Thyroid gland (tissue), 4 donors: ENCODE measurements around the gene ARX. TPM values are rescaled to one million over a fixed set of nuclear protein-coding genes. Genes with fewer than 3 reads are reported as not detected.

Source experiments
- DNase-seq, 2 donors: peaks; one replicate each; pipeline ENCODE4 v3.0.0-alpha.2; 2019
- H3K27ac ChIP-seq, 3 donors: fragments of 200-600 bp; sonication (generic); 1 replicate in 2 of 3; 2 replicates in 1 of 3; pipeline ENCODE4 v1.5.1; 2016 to 2019; ENCODE audit warnings: mild to moderate bottlenecking in 1 of 3, moderate library complexity in 1 of 3
- H3K27me3 ChIP-seq: fragments of 200-600 bp; sonication (generic); one replicate; pipeline ENCODE4 v1.5.1; 2019
- H3K36me3 ChIP-seq, 2 donors: fragments of 200-600 bp; sonication (generic); one replicate each; pipeline ENCODE4 v1.5.1; 2016 to 2019
- H3K4me1 ChIP-seq, 2 donors: fragments of 200-600 bp; sonication (generic); one replicate each; pipeline ENCODE4 v1.5.1; 2017 to 2019
- H3K4me3 ChIP-seq, 3 donors: fragments of 200-600 bp; sonication (generic); replicated peaks in 1 of 3; 1 replicate in 2 of 3; 2 replicates in 1 of 3; pipeline ENCODE4 v1.5.1; 2016; ENCODE audit warnings: mild to moderate bottlenecking in 1 of 3
- H3K9me3 ChIP-seq: fragments of 200-600 bp; sonication (generic); one replicate; pipeline ENCODE4 v1.5.1; 2017
- CTCF ChIP-seq, 6 experiments: fragments of 200-600 bp in 3 of 6; fragments of 450-650 bp in 3 of 6; sonication (generic) in 3 of 6; IDR thresholded peaks; one replicate each; pipeline ENCODE4 v1.5.1; 2016 to 2019; ENCODE audit warnings: antibody characterized with exemption in 6 of 6, mild to moderate bottlenecking in 2 of 6, inconsistent platforms in 1 of 6, moderate library complexity in 1 of 6
- POLR2A ChIP-seq, 2 donors: fragments of 450-650 bp; IDR thresholded peaks; one replicate each; pipeline ENCODE4 v1.6.1; 2017; ENCODE audit warnings: antibody characterized with exemption in 2 of 2, mild to moderate bottlenecking in 2 of 2, moderate library complexity in 1 of 2
- WGBS, 2 donors: methylation state at CpG; one replicate each; pipeline ENCODE4 v1.1.5; 2017; 5-methylcytosine and 5-hydroxymethylcytosine counted together
- intact Hi-C: fragments of 100-400 bp; cut with DNase I; formaldehyde crosslinking; loops from one replicate; pipeline ENCODE4 v1.15.1; 2023
- total RNA-seq, 4 donors: library from RNA; depleted of rRNA; stranded (reverse); fragments of >200 nt; gene quantifications; one replicate each; pipeline ENCODE4 v1.2.3, GENCODE V29; 2016

Gene ARX
- total RNA-seq, 4 donors from 2014 or later, result 1.9 TPM; not detected in 3

- no peak for DNase-seq
Observed at GRCh38 chrX:25048178-25048577, 32.4 kb upstream of the ARX start.

GRCh38 chrX:25043192-25043591, 27.4 kb upstream of the ARX start:
- TF ChIP-seq CTCF (IDR thresholded peaks at IDR 0.05) (no peak), POLR2A (IDR thresholded peaks at IDR 0.05) (no peak)
- H3K9me3 ChIP-seq, result no peaks in the 10 kb centered on the region
- H3K27me3 ChIP-seq, result no peaks in the 10 kb centered on the region
- no peak overlapping the region for H3K4me3 ChIP-seq
- no peaks in the 10 kb centered on the region for H3K36me3 ChIP-seq
- intact Hi-C loops, result no loop called here
- no peak for DNase-seq
- no peaks in the 10 kb centered on the region for H3K4me1 ChIP-seq
- 75 to 87% methylated on average over 1 of the region's 1 CpG for WGBS, 2 donors
- no peak overlapping the region for H3K27ac ChIP-seq

More at GRCh38 chrX:25048178-25048577, 32.4 kb upstream of the ARX start:
- intact Hi-C loops, result no loop called here
- Histone ChIP-seq H3K4me1 (no peaks in the 10 kb centered on the region), H3K36me3 (no peaks in the 10 kb centered on the region), H3K27ac (no peak overlapping the region), H3K27me3 (no peaks in the 10 kb centered on the region), H3K9me3 (no peaks in the 10 kb centered on the region), H3K4me3 (no peak overlapping the region)
- WGBS, 2 donors, result 89 to 91% methylated on average over 7 of the region's 7 CpGs
- TF ChIP-seq CTCF (IDR thresholded peaks at IDR 0.05) (no peak), POLR2A (IDR thresholded peaks at IDR 0.05) (no peak)

- TF ChIP-seq CTCF (IDR thresholded peaks at IDR 0.05) (no peak), POLR2A (IDR thresholded peaks at IDR 0.05) (no peak)
- intact Hi-C loops, result no loop called here
- H3K9me3 ChIP-seq, result no peaks in the 10 kb centered on the region
- H3K27ac ChIP-seq, result no peak overlapping the region
- H3K36me3 ChIP-seq, result no peaks in the 10 kb centered on the region
- no peak for DNase-seq
- H3K27me3 ChIP-seq, result no peaks in the 10 kb centered on the region
- no peaks in the 10 kb centered on the region for H3K4me1 ChIP-seq
- WGBS, 2 donors, result 88 to 89% methylated on average over 8 of the region's 10 CpGs
- H3K4me3 ChIP-seq, result no peak overlapping the region
Observed at GRCh38 chrX:25039036-25039435, 23.3 kb upstream of the ARX start.

- Histone ChIP-seq H3K4me3 (no peak overlapping the region), H3K4me1 (no peaks in the 10 kb centered on the region), H3K27ac (no peak overlapping the region), H3K27me3 (no peaks in the 10 kb centered on the region), H3K9me3 (no peaks in the 10 kb centered on the region), H3K36me3 (no peaks in the 10 kb centered on the region)
- no peak for DNase-seq
- WGBS, 2 donors, result 72 to 89% methylated on average over 3 of the region's 3 CpGs
- TF ChIP-seq POLR2A (IDR thresholded peaks at IDR 0.05) (no peak), CTCF (IDR thresholded peaks at IDR 0.05) (no peak)
- intact Hi-C loops, result no loop called here
Observed at GRCh38 chrX:25034889-25035288, 19.1 kb upstream of the ARX start.

GRCh38 chrX:25029288-25029825, 13.6 kb upstream of the ARX start:
- intact Hi-C loops, result loop anchor here (10.0 kb wide), 1 partner anchor 185 kb away; no protein-coding TSS in a partner anchor
- H3K27ac ChIP-seq, result no peak overlapping the region
- DNase-seq, result no peak
- H3K4me1 ChIP-seq, result no peaks in the 10 kb centered on the region
- H3K9me3 ChIP-seq, result no peaks in the 10 kb centered on the region
- 87 to 100% methylated on average over 4 to 6 of the region's 16 CpGs for WGBS, 2 donors
- peaks cover 1% of the 10 kb centered on the region for H3K27me3 ChIP-seq
- TF ChIP-seq POLR2A (IDR thresholded peaks at IDR 0.05), result no peak
- no peak for TF ChIP-seq CTCF (IDR thresholded peaks at IDR 0.05)
- no peaks in the 10 kb centered on the region for H3K36me3 ChIP-seq
- no peak overlapping the region for H3K4me3 ChIP-seq
